Peyer's patch (tissue), 4 donors: ENCODE results near the gene PSMB2.

Experiments
- CTCF ChIP-seq, 6 experiments: fragments of 450-650 bp in 4 of 6; fragments of 200-600 bp in 2 of 6; sonication (generic) in 1 of 6; IDR thresholded peaks; one replicate each; pipeline ENCODE4 v1.5.1; 2017 to 2019; ENCODE audit warnings: antibody characterized with exemption in 6 of 6, mild to moderate bottlenecking in 3 of 6, moderate library complexity in 1 of 6
- POLR2A ChIP-seq, 2 donors: fragments of 450-650 bp; IDR thresholded peaks; one replicate each; pipeline ENCODE4 v1.5.1; 2017; ENCODE audit warnings: antibody characterized with exemption in 2 of 2, mild to moderate bottlenecking in 2 of 2, moderate library complexity in 2 of 2

- TF ChIP-seq CTCF (IDR thresholded peaks at IDR 0.05) (no peak), POLR2A (IDR thresholded peaks at IDR 0.05) (no peak)
Observed at GRCh38 chr1:35668506-35668905, 27.2 kb upstream of the PSMB2 start.
